GM19468 (cell line): ENCODE results near the gene HOMER3.
"Not testable (repeated sequence)": the region's sequence is repeated elsewhere in the genome, so short reads cannot be mapped to it uniquely, and the experiment has no call there.

Experiments
- ATAC-seq: cut with Tn5 transposase; IDR thresholded peaks from one replicate; pipeline ENCODE4 v1.9.1; 2021; ENCODE audit warnings: mild to moderate bottlenecking, moderate library complexity, moderate number of reproducible peaks; ENCODE audit not compliant: unreplicated experiment; ENCODE audit errors: extremely low read depth

HOMER3 gene

GRCh38 chr19:18929311-18929710 lies 11.7 kb downstream of the HOMER3 start:
- no peak for ATAC-seq

- ATAC-seq = no peak
Measured at GRCh38 chr19:18928018-18928805, 12.8 kb downstream of the HOMER3 start.

GRCh38 chr19:18924684-18925213 lies 16.3 kb downstream of the HOMER3 start:
- no peak for ATAC-seq

GRCh38 chr19:18922228-18922985 lies 18.6 kb downstream of the HOMER3 start:
- ATAC-seq = no peak

GRCh38 chr19:18921593-18921992 lies 19.4 kb downstream of the HOMER3 start:
- no peak for ATAC-seq

- ATAC-seq = no peak
Measured at GRCh38 chr19:18920400-18920799, 20.6 kb downstream of the HOMER3 start.

GRCh38 chr19:18919900-18920214 lies 21.2 kb downstream of the HOMER3 start:
- ATAC-seq = no peak

- ATAC-seq = peak; percentile 86
Measured at GRCh38 chr19:18919086-18919899, 21.7 kb downstream of the HOMER3 start, which contains the start of the genes COPE and DDX49. COPE (minus strand) TSS chr19:18919387; CDS start chr19:18919348, 39 bp downstream. DDX49 (plus strand) TSS chr19:18919715; CDS start chr19:18919742, 27 bp downstream.

GRCh38 chr19:18917593-18917992 lies 23.4 kb downstream of the HOMER3 start:
- ATAC-seq = not testable (repeated sequence)

GRCh38 chr19:18915639-18916038 lies 25.4 kb downstream of the HOMER3 start:
- no peak for ATAC-seq

- ATAC-seq = no peak
Measured at GRCh38 chr19:18913466-18913865, 27.6 kb downstream of the HOMER3 start.

GRCh38 chr19:18912933-18913332 lies 28.1 kb downstream of the HOMER3 start:
- no peak for ATAC-seq

- ATAC-seq = no peak
Measured at GRCh38 chr19:18910801-18911436, 30.1 kb downstream of the HOMER3 start.

GRCh38 chr19:18910010-18910409 lies 31.0 kb downstream of the HOMER3 start:
- ATAC-seq = no peak

- no peak for ATAC-seq
Measured at GRCh38 chr19:18908917-18909619, 31.9 kb downstream of the HOMER3 start.

- no peak for ATAC-seq
Measured at GRCh38 chr19:18906605-18907519, 34.2 kb downstream of the HOMER3 start.

- no peak for ATAC-seq
Measured at GRCh38 chr19:18905513-18906236, 35.3 kb downstream of the HOMER3 start.

- no peak for ATAC-seq
Measured at GRCh38 chr19:18905058-18905456, 36.0 kb downstream of the HOMER3 start.
